ENCODE measurements around the gene FHOD3.

DNA sequence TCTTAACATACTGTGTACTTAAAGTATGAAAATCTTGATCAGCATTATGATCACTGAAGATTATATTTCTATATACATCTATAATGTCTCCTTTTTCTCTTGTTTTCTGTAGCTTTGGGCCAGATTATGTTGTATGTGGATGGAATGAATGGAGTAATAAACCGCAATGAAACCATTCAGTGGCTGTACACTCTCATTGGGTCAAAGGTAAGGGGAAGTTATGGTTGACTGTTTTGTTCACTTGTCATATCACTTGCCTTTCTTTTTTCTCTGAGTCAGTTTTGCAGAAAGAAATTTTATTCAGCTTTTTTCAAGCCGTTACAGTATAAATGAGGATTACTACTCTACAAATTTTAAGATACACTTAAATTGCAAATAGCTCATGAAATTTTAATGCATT is 278.8 kb downstream of the FHOD3 start:
- TF ChIP-seq CTCF (conservative IDR thresholded peaks at IDR 0.05) = no peak
- TF ChIP-seq EZH2 (IDR thresholded peaks at IDR 0.05; ENCODE audit: low read depth) = no peak

All from PC-9 (cell line).